Measurements from ENCODE around the gene FBLL1. TPM values are rescaled to one million over a fixed set of nuclear protein-coding genes. Genes with fewer than 3 reads are reported as not detected.

FBLL1 gene
- total and polyA plus RNA-seq, 7 donors, result 0.41 to 2.1 (median 0.60) TPM; not detected in 2

DNA sequence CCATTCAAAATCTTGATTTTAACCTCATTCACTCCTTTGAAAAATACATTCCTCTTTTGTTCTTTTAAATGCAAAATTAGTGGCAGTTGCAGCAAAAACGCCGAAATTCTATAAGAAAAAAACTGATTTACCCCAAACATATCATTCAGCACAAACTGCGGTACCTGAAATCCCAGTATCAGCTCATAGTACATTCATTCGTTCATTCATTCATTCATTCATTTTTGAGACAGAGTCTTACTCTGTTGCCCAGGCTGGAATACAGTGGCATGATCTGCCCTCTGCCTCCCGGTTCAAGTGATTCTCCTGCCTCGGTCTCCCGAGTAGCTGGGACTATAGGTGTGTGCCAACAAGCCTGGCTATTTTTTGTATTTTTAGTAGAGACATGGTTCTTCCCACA is 20.4 kb downstream of the FBLL1 start:
- Histone ChIP-seq H3K27me3 (no peaks in the 10 kb centered on the region), H3K4me3 (no peak overlapping the region), H3K4me1 (peaks cover 0 to 12% (median 7%) of the 10 kb centered on the region in 4 donors), H3K27ac (no peak overlapping the region), H3K36me3 (peaks cover 0 to 3% (median 0%) of the 10 kb centered on the region in 4 donors), H3K9me3 (no peaks in the 10 kb centered on the region)
- WGBS, 2 donors, result 97 to 98% methylated on average over 7 of the region's 7 CpGs
- intact Hi-C loops (cut with DNase I), result no loop called here
- TF ChIP-seq EP300 (IDR thresholded peaks at IDR 0.05), result no peak
- TF ChIP-seq POLR2A (IDR thresholded peaks at IDR 0.05), result no peak
- no peak for TF ChIP-seq POLR2AphosphoS5 (IDR thresholded peaks at IDR 0.05)
- DNase-seq, result no peak

DNA sequence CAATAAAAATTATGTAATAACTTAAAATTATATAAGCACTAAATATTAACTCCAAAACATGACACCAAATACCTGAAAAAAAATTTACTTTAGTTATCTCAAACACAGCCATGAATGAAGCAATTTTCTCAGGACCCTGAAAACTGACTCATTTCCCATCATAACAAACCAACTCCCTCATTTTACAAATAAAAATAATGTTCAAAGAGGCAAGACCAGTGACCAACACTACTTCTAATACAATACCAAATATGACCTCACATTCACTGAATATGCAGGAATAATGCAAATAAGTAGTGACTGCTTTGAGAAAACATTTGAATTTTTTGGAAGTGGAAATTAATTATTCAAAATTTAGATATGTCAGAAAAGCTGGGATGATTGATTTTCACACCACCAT is 21.6 kb downstream of the FBLL1 start:
- Histone ChIP-seq H3K9me3 (no peaks in the 10 kb centered on the region), H3K27me3 (no peaks in the 10 kb centered on the region), H3K36me3 (peaks cover 0 to 3% (median 0%) of the 10 kb centered on the region in 4 donors), H3K27ac (no peak overlapping the region), H3K4me1 (peaks cover 0 to 12% (median 7%) of the 10 kb centered on the region in 4 donors), H3K4me3 (no peak overlapping the region)
- no peak for DNase-seq
- intact Hi-C loops (cut with DNase I), result no loop called here
- no peak for TF ChIP-seq POLR2AphosphoS5 (IDR thresholded peaks at IDR 0.05)
- TF ChIP-seq, protein P1, sequence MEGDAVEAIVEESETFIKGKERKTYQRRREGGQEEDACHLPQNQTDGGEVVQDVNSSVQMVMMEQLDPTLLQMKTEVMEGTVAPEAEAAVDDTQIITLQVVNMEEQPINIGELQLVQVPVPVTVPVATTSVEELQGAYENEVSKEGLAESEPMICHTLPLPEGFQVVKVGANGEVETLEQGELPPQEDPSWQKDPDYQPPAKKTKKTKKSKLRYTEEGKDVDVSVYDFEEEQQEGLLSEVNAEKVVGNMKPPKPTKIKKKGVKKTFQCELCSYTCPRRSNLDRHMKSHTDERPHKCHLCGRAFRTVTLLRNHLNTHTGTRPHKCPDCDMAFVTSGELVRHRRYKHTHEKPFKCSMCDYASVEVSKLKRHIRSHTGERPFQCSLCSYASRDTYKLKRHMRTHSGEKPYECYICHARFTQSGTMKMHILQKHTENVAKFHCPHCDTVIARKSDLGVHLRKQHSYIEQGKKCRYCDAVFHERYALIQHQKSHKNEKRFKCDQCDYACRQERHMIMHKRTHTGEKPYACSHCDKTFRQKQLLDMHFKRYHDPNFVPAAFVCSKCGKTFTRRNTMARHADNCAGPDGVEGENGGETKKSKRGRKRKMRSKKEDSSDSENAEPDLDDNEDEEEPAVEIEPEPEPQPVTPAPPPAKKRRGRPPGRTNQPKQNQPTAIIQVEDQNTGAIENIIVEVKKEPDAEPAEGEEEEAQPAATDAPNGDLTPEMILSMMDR (IDR thresholded peaks at IDR 0.05), result no peak
- TF ChIP-seq POLR2A (IDR thresholded peaks at IDR 0.05), result no peak
- TF ChIP-seq EP300 (IDR thresholded peaks at IDR 0.05), result no peak

DNA sequence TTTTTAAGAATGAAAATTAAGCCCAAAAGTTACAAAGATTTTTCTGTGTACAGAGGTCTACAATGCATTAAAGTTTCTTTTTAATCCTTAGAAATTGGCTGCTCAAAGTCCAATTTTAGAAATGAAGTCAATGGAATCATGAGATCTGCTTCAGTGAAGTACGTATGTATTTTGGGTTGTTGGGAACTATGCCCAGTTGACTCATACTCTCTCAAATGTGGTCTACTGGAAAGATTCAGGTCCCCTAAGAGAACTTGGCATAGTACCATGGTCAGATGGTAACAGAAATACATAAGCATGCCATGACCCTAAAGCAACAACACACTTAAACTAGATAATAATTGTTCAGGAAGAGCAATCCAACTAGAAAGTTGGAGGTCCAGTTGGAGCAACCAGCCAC is 23.0 kb downstream of the FBLL1 start:
- peaks cover 0 to 12% (median 7%) of the 10 kb centered on the region in 4 donors for H3K4me1 ChIP-seq
- H3K27me3 ChIP-seq, result no peaks in the 10 kb centered on the region
- no peak for DNase-seq
- peaks cover 0 to 13% (median 5%) of the 10 kb centered on the region in 4 donors for H3K36me3 ChIP-seq
- TF ChIP-seq EP300 (IDR thresholded peaks at IDR 0.05) (no peak), POLR2AphosphoS5 (IDR thresholded peaks at IDR 0.05) (no peak), POLR2A (IDR thresholded peaks at IDR 0.05) (no peak)
- TF ChIP-seq, protein P1 (IDR thresholded peaks at IDR 0.05), result no peak
- no peaks in the 10 kb centered on the region for H3K9me3 ChIP-seq
- whole genome bisulfite sequencing, 2 donors, result 72 to 75% methylated on average over 1 of the region's 1 CpG
- H3K27ac ChIP-seq, result peak overlapping the region in 1 of 4 donors; percentile 27
- no peak overlapping the region for H3K4me3 ChIP-seq
- intact Hi-C loops (cut with DNase I), result no loop called here

DNA sequence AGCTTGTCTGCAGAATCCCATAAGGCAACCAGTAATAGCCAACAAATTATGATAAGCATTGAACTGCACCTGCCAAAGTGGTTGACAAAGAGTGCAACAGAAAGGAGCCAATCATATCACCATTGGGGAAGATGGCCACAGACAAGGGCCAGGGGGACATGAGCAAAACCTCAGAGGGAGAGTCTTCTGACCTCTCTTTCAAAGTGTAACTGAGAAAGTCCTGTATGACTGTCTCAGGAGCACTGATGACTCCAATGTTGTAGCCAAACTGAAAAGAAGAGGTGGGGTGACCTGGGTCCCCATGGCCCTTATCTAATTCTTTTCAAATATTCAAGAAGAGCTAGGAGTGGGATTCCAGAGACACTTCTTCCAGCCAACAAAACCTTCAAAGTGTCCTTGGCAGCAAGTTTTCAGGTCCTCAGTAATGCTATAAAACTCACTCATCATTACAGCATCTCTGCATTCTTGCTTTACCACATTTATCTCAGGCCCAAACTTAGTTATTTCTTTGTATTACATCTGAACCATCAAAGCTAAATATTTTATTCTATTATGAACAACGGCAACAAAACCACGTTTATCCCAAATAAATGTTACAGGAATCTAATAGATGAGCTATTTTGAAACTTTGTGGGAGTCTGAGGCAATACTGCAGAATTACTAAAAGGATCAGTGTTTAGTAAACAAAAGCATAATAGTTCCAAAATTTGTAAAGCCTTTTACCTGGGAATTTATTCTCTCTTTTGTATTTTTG is 24.4 kb downstream of the FBLL1 start:
- intact Hi-C loops (cut with DNase I), result no loop called here
- 93 to 96% methylated on average over 2 of the region's 2 CpGs for WGBS, 2 donors
- Histone ChIP-seq H3K36me3 (peaks cover 0 to 27% (median 9%) of the 10 kb centered on the region in 4 donors), H3K4me3 (no peak overlapping the region), H3K9me3 (no peaks in the 10 kb centered on the region), H3K27me3 (no peaks in the 10 kb centered on the region), H3K27ac (no peak overlapping the region), H3K4me1 (peaks cover 0 to 12% (median 7%) of the 10 kb centered on the region in 4 donors)
- TF ChIP-seq POLR2A (IDR thresholded peaks at IDR 0.05) (no peak), EP300 (IDR thresholded peaks at IDR 0.05) (no peak), POLR2AphosphoS5 (IDR thresholded peaks at IDR 0.05) (no peak)
- TF ChIP-seq, protein P1 (IDR thresholded peaks at IDR 0.05), result no peak
- DNase-seq, result no peak

DNA sequence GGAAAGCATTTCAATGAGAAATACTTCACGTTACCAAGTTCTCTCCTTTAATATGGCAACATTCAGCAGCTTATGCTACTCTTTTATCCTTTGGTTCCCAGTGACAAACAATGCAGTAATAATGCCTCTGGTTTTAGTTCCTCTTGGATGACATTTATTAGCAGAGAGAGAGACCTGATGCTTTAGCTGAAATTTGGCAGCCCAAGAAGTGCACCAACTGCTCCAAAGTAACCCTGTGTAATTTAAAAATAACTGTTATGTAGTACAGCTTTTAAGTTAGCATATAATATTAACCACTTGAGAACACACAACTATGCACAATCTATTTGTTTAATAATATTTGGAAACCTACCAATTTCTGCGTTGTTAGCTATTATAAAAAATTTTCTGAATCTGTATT is 28.3 kb downstream of the FBLL1 start:
- TF ChIP-seq POLR2A (IDR thresholded peaks at IDR 0.05) (no peak), POLR2AphosphoS5 (IDR thresholded peaks at IDR 0.05) (peak in 2 of 4 donors; percentile 44 to 47), EP300 (IDR thresholded peaks at IDR 0.05) (no peak)
- TF ChIP-seq, protein P1 (IDR thresholded peaks at IDR 0.05), result no peak
- Histone ChIP-seq H3K36me3 (peaks cover 0 to 61% (median 12%) of the 10 kb centered on the region in 4 donors), H3K9me3 (no peaks in the 10 kb centered on the region), H3K4me1 (peaks cover 0 to 4% (median 2%) of the 10 kb centered on the region in 4 donors), H3K27ac (no peak overlapping the region), H3K4me3 (no peak overlapping the region), H3K27me3 (no peaks in the 10 kb centered on the region)
- no peak for DNase-seq
- WGBS, 2 donors, result 97% methylated on average over 2 of the region's 2 CpGs
- intact Hi-C loops (cut with DNase I), result no loop called here

Data from sigmoid colon (tissue), 7 donors.